ENCODE results near the gene RPL35A.
"Not testable (repeated sequence)": the region's sequence is repeated elsewhere in the genome, so short reads cannot be mapped to it uniquely, and the experiment has no call there.

The RPL35A gene

GRCh38 chr3:197949778-197950676, at the start of gene RPL35A:
Gene RPL35A (plus strand): TSS chr3:197950190. CDS start chr3:197950968, 778 bp downstream.
- TF ChIP-seq, protein P1, sequence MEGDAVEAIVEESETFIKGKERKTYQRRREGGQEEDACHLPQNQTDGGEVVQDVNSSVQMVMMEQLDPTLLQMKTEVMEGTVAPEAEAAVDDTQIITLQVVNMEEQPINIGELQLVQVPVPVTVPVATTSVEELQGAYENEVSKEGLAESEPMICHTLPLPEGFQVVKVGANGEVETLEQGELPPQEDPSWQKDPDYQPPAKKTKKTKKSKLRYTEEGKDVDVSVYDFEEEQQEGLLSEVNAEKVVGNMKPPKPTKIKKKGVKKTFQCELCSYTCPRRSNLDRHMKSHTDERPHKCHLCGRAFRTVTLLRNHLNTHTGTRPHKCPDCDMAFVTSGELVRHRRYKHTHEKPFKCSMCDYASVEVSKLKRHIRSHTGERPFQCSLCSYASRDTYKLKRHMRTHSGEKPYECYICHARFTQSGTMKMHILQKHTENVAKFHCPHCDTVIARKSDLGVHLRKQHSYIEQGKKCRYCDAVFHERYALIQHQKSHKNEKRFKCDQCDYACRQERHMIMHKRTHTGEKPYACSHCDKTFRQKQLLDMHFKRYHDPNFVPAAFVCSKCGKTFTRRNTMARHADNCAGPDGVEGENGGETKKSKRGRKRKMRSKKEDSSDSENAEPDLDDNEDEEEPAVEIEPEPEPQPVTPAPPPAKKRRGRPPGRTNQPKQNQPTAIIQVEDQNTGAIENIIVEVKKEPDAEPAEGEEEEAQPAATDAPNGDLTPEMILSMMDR (IDR thresholded peaks at IDR 0.05; ENCODE audit: low read depth, low read length): no peak
- H3K4me3 ChIP-seq (replicated peaks in 1 of 2; ENCODE audit: low read depth in 2 of 2, low read length in 2 of 2): peak within 1 kb of the TSS; percentile 70 to 71
- DNase-seq (ENCODE audit: low read depth in 2 of 2): peak; percentile 96 to 97

- no peak for DNase-seq (ENCODE audit: low read depth in 2 of 2)
- TF ChIP-seq, protein P1 (IDR thresholded peaks at IDR 0.05; ENCODE audit: low read depth, low read length): no peak
- H3K4me3 ChIP-seq (replicated peaks in 1 of 2; ENCODE audit: low read depth in 2 of 2, low read length in 2 of 2): no peak overlapping the region
Measured at GRCh38 chr3:197901626-197902025, 48.4 kb upstream of the RPL35A start.

GRCh38 chr3:197906023-197906849, 43.8 kb upstream of the RPL35A start:
- TF ChIP-seq, protein P1 (IDR thresholded peaks at IDR 0.05; ENCODE audit: low read depth, low read length): peak; percentile 96
- peak; percentile 93 for DNase-seq (ENCODE audit: low read depth in 2 of 2)
- no peak overlapping the region for H3K4me3 ChIP-seq (replicated peaks in 1 of 2; ENCODE audit: low read depth in 2 of 2, low read length in 2 of 2)

GRCh38 chr3:197906850-197907187, 43.2 kb upstream of the RPL35A start:
- no peak for DNase-seq (ENCODE audit: low read depth in 2 of 2)
- TF ChIP-seq, protein P1 (IDR thresholded peaks at IDR 0.05; ENCODE audit: low read depth, low read length): no peak
- no peak overlapping the region for H3K4me3 ChIP-seq (replicated peaks in 1 of 2; ENCODE audit: low read depth in 2 of 2, low read length in 2 of 2)

DNA sequence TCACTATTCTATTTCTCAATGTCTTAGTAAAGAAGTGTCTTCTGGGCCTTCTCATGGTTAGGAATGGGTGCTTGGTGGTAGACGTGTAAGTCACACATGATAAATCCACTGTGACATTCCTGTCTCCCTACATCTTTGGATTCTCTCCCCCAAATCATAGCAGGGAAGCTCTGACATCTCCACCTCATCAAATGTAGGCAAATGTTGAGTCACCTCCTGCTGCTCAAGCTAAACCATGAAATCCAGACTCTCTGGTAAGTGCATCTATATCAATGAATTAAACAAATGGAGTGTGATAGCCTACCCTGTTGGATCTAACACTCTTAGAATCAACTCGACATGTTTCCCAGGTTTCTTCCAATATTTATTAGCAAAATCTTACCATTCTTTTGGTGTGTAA, 42.8 kb upstream of the RPL35A start:
- no peak for DNase-seq (ENCODE audit: low read depth in 2 of 2)
- TF ChIP-seq, protein P1 (IDR thresholded peaks at IDR 0.05; ENCODE audit: low read depth, low read length): no peak
- H3K4me3 ChIP-seq (replicated peaks in 1 of 2; ENCODE audit: low read depth in 2 of 2, low read length in 2 of 2): no peak overlapping the region

DNA sequence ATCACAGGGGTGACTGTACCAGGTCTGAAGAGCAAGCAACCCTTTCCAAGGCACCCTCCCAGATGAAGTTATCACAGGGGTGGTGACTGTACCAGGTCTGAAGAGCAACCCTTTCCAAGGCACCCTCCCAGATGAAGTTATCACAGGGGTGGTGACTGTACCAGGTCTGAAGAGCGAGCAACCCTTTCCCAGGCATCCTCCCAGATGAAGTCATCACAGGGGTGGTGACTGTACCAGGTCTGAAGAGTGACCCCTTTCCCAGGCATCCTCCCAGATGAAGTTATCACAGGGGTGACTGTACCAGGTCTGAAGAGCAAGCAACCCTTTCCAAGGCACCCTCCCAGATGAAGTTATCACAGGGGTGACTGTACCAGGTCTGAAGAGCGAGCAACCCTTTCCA, 41.4 kb upstream of the RPL35A start:
- not testable (repeated sequence) for H3K4me3 ChIP-seq (replicated peaks in 1 of 2; ENCODE audit: low read depth in 2 of 2, low read length in 2 of 2)
- peak in 1 of 2 donors; percentile 57 for DNase-seq (ENCODE audit: low read depth in 2 of 2)

Data from cardiac fibroblast (primary cell).